Left ventricle myocardium superior (tissue), 1 donor: ENCODE data around the gene SYNC. TPM values are rescaled to one million over a fixed set of nuclear protein-coding genes. Genes with fewer than 3 reads are reported as not detected.
"Not testable (repeated sequence)": the region's sequence is repeated elsewhere in the genome, so short reads cannot be mapped to it uniquely, and the experiment has no call there.

ENCODE experiments used
- ATAC-seq: fragments of 200-7000 bp; cut with Tn5 transposase; one replicate; pipeline ENCODE4 v1.9.1; 2020; ENCODE audit warnings: mild to moderate bottlenecking, moderate library complexity
- DNase-seq: peaks from one replicate; pipeline ENCODE4 v3.0.0-alpha.2; 2020
- intact Hi-C: fragments of 100-400 bp; cut with micrococcal nuclease; formaldehyde crosslinking; loops from one replicate; pipeline ENCODE4 v1.11.0; 2022
- total RNA-seq: library from RNA; stranded (reverse); fragmentation: NEBNext Ultra II Directional; extraction: Animal tissue kit (Norgen Biotek cat#: 25700); gene quantifications from one replicate; pipeline ENCODE4 v1.2.1, GENCODE V29; 2021
- donor health status: DM: no; HTN: yes; CAD: no; lungs with severe emphysema.

Gene SYNC
- total RNA-seq, 1 donor from 2014 or later = 12.2 TPM

GRCh38 chr1:32727876-32728275, 25.3 kb upstream of the SYNC start:
- no peak for DNase-seq
- intact Hi-C loops = no loop called here
- ATAC-seq = no peak

DNA sequence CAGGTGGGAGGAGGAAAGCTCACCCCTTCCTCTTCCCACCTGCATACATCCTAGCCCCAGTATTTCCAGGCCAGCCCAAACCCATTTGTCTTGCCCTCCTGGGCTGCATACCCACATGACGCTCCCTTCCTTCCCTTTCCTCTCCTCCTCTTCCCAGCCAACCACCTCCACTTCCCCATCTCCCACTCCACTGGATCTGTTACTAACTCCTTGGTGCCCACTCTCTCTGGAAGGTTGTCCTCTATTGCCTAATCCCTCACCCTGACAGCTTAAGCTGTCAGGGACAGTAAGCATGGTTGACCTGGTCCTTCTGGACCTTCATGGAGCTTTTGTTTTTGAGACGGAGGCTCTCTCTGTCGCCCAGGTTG, 23.0 kb upstream of the SYNC start:
- intact Hi-C loops = no loop called here
- ATAC-seq = no peak
- DNase-seq = no peak

GRCh38 chr1:32724678-32725614, 22.4 kb upstream of the SYNC start:
- ATAC-seq (peak; percentile 91), DNase-seq (peak; percentile 43)
- intact Hi-C loops = no loop called here

- DNase-seq (no peak), ATAC-seq (no peak)
- intact Hi-C loops = no loop called here
Observed at GRCh38 chr1:32719681-32720275, 17.2 kb upstream of the SYNC start.

DNA sequence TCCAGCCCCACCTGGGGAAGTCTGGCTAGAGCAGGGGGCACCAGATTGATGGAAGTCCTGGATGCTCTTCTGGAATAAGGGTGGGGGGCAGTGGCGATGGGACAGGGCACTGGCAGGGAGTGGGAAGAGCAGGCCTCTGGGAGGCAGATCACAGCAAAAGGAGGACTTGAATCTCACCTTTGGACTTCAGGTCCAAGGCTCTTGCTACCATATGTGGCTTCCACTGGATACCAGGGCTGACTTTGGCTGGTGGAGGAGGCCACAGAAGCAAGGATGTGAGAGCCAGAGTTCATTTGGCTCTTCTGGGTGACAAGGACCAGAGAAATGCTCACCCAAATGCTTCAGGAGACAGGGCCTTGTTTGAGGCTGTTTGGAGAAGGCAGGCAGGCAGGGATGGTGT, 16.0 kb upstream of the SYNC start:
- intact Hi-C loops = no loop called here
- ATAC-seq (no peak), DNase-seq (no peak)

DNA sequence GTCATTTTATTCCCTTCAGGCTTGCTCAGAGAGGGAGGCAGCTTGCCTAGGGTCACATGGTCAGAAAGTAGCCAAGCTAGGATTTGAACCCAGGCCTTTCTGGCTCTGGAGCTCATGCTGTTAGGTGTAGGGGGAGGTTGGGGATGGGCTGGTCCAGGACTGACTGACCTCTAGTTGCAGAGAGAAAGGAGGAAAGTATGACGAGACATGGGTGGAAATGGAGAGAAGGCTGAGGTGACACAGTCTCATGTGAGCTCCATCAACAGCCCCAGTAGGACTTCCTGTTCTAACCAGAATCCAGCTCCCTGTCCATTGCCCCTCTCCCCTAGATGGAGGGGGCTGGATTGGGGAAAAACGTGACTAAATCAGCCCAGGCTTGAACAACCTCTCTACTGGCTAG, 15.5 kb upstream of the SYNC start:
- DNase-seq = no peak
- ATAC-seq = no peak
- intact Hi-C loops = no loop called here

DNA sequence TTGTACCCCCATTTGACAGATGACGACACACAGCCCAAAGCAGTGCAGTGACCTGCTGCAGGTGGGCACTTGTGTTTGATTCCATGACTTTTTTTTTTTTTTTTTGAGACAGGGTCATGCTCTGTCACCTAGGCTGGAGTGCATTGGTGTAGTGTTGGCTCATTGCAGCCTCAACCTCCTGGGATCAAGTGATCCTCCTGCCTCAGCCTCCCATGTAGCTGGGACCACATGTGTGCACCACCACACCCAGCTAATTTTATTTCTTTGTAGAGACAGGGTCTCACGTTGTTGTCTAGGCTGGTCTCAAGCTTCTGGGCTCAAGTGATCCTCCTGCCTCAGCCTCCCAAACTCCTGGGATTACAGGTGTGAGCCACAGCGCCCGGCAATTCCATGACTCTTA, 14.9 kb upstream of the SYNC start:
- DNase-seq (no peak), ATAC-seq (no peak)
- intact Hi-C loops = no loop called here

DNA sequence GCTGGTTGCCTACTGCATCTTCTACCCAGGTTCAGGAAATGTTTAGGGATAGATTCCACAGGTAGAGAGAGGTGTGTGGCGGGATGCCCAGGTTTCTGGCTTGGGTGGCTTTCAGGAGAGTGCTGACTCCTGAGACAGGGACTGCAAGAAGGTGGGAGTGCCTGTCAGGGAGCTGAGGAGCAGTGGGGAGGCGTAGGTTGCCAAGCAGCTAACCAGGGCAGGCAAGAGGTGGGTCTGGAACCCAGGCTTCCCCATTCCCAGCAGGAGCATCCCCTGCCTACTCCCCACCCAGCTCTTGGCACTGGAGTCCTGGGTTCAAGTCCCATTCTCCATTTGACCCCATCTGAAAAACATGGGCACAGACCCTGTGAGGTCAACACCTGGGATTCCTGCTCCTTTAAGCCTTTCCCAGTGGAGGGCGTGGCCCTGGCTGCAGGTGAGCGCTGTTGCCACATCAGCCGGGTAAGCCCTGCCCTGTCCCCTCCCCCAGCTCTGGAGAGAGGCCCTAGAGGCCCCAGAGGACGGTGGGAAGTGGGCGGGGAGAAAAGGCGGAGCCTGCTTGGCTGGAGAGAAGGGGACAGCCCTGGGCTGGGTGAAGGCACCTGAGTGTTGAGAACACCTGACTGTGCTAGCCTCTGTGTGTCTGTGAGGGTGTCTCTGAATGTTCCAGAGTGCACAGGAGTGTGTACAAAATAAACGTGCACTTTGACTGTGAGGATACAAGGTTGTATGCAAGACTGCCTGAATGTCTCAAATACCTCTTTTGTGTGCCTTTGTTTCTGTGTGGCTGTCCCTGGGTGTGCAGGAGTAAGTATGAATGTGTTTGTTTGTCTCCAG, 14.0 kb upstream of the SYNC start:
- ATAC-seq (peak; percentile 71), DNase-seq (peak; percentile 74)
- intact Hi-C loops = no loop called here

- intact Hi-C loops = no loop called here
- DNase-seq (no peak), ATAC-seq (no peak)
Observed at GRCh38 chr1:32715901-32716311, 13.3 kb upstream of the SYNC start.

- no peak for DNase-seq
- ATAC-seq = no peak
- intact Hi-C loops = loop anchor here (5.0 kb wide), 1 partner anchor 58 kb away; no protein-coding TSS in a partner anchor
Observed at GRCh38 chr1:32714277-32714676, 11.7 kb upstream of the SYNC start.

GRCh38 chr1:32713081-32713480, 10.5 kb upstream of the SYNC start:
- intact Hi-C loops = loop anchor here (5.0 kb wide), 1 partner anchor 59 kb away; no protein-coding TSS in a partner anchor
- no peak for ATAC-seq
- no peak for DNase-seq

DNA sequence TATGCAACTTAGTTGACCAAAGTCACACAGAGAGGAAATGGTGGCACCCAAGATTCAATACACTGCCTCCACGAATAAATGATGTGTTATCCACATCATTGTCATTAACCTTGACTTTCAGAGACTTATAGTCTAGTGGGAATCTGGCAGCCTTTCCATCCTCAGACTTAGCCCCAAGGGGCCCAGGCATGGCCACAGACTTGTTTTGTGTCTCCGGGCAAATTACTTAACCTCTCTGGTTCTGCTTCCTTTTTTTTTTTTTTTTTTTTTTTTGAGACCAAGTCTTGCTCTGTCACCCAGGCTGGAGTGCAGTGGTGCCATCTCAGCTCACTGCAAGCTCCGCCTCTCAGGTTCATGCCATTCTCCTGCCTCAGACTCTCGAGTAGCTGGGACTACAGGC, 8.7 kb upstream of the SYNC start:
- not testable (repeated sequence) for DNase-seq, ATAC-seq
- intact Hi-C loops = loop anchor here (5.0 kb wide), 1 partner anchor 61 kb away; no protein-coding TSS in a partner anchor

GRCh38 chr1:32709476-32709875, 6.9 kb upstream of the SYNC start:
- intact Hi-C loops = no loop called here
- ATAC-seq (no peak), DNase-seq (no peak)

- DNase-seq (no peak), ATAC-seq (no peak)
- intact Hi-C loops = no loop called here
Observed at GRCh38 chr1:32709075-32709474, 6.5 kb upstream of the SYNC start.

DNA sequence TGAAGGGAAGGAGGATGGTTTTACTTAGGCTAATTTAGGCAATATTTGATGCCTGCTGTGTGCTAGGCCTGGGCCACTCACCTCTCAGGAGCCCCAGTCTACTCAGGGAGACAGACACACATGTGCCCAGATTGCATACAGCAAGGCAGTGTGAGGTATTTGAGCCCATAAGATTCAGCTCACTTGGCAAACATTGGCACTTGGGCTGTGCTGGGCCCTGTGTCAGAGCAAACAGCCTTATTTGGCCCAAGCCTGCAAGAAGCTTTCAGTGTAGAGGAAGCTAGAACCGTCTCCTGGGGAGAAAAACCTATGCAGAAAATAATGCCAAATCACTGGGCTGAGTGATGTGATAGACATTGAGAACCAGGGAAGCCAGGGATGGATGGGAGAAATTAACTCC, 3.9 kb upstream of the SYNC start:
- ATAC-seq (no peak), DNase-seq (no peak)
- intact Hi-C loops = no loop called here

GRCh38 chr1:32705516-32705915, 2.9 kb upstream of the SYNC start:
- intact Hi-C loops = no loop called here
- ATAC-seq = no peak
- DNase-seq = no peak

DNA sequence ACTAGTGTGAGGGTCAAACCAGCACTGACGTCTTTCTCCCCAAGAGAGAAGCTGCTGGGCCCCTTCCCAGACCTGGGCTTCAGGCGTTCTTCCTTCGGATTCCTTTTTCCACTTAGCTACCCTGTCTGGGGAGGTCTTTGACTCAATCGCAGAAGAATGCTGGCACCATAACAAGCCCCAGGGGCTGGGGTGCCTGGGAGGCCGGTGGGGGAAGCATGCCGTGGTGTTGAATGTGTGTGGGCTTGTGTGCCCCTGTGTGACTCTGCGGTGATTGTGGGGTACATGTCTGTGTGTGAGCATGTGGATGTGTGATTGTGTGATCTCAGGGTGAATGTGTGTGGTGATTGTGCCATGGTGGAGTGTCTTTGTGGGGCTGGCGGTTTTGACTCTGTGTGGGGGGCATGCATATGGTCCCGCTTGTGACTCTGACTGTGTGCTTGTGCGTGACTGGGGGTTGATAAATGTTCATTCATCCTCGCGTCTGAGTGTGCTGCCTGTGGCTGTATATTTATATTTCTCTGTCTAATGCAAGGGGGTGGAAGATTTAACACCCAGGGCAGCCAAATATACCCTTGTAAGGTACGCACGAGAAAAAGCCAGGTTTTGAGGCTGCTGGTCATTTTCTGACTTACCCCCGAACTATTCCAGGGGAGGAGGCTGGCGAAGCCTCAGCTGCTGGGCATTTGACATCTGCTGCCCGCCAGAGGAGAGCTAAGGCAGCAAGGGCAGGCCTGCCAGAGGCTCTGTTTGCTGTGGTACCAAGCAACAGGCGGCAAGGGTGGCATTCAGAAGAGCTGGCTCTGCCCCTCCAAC, 1.1 kb upstream of the SYNC start:
- intact Hi-C loops = no loop called here
- ATAC-seq (peak; percentile 32), DNase-seq (peak; percentile 64)

DNA sequence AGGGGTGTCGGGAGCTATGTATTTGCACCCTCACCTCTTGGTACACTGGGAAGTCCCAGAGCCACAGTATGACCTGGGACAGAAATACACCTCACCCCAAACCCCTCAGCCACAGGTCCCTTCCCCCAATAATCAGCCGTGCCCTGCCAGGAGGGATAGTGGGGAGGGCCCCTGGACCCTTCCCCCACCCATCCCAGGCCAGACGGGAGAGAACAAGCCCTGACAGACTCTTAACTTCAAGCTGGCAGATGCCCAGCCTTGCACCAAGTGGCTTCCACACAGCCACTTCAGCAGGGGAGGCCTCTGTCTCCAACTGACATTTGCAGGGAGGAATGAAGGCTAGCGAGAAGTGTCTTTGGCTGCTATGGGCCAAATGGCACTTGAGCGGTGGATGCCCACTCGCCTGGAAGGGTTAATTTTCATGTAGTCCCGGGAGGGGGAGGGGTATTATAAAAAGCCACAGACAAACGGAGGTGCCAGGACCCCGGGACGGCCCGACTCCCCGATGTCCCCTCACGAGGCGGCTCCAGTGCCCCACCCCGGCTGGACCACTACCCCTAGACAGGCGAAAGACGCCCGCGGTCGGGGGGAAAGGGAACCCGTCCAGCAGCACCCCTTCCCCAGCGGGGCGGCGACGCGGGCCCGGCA, 495 bp downstream of the SYNC start:
- ATAC-seq (peak; percentile 48), DNase-seq (peak; percentile 56)
- intact Hi-C loops = no loop called here
